ENCODE data around the gene NTMT2. TPM values are rescaled to one million over a fixed set of nuclear protein-coding genes. Genes with fewer than 3 reads are reported as not detected.

The NTMT2 gene
- total RNA-seq, 4 donors from 2014 or later: not detected

GRCh38 chr1:170114906-170115305 is 30.9 kb upstream of the NTMT2 start:
- Histone ChIP-seq H3K4me3 (no peak overlapping the region), H3K27me3 (no peaks in the 10 kb centered on the region), H3K27ac (no peak overlapping the region), H3K36me3 (no peaks in the 10 kb centered on the region), H3K9me3 (no peaks in the 10 kb centered on the region), H3K4me1 (no peaks in the 10 kb centered on the region)
- no peak for DNase-seq
- in situ Hi-C loops (cut with MboI; ENCODE audit: low sequenced_read_pairs in 4 of 4) (no loop called here), intact Hi-C loops (cut with DNase I; ENCODE audit: low total_unique reads) (no loop called here)
- TF ChIP-seq CTCF (IDR thresholded peaks at IDR 0.05 in 4 of 5, conservative IDR thresholded peaks at IDR 0.05 in 1 of 5) (no peak), POLR2A (IDR thresholded peaks at IDR 0.05) (no peak)
- ATAC-seq: no peak

- no peaks in the 10 kb centered on the region for H3K4me1 ChIP-seq
- DNase-seq (no peak), ATAC-seq (no peak)
- no peaks in the 10 kb centered on the region for H3K36me3 ChIP-seq
- no peaks in the 10 kb centered on the region for H3K9me3 ChIP-seq
- intact Hi-C loops (cut with DNase I; ENCODE audit: low total_unique reads) (no loop called here), in situ Hi-C loops (cut with MboI; ENCODE audit: low sequenced_read_pairs in 4 of 4) (no loop called here)
- no peak overlapping the region for H3K27ac ChIP-seq
- no peak overlapping the region for H3K4me3 ChIP-seq
- no peaks in the 10 kb centered on the region for H3K27me3 ChIP-seq
- TF ChIP-seq CTCF (IDR thresholded peaks at IDR 0.05 in 4 of 5, conservative IDR thresholded peaks at IDR 0.05 in 1 of 5) (no peak), POLR2A (IDR thresholded peaks at IDR 0.05) (no peak)
Observed at GRCh38 chr1:170122366-170122765, 23.4 kb upstream of the NTMT2 start.

- Histone ChIP-seq H3K9me3 (no peaks in the 10 kb centered on the region), H3K4me3 (no peak overlapping the region), H3K27me3 (no peaks in the 10 kb centered on the region), H3K36me3 (no peaks in the 10 kb centered on the region), H3K4me1 (no peaks in the 10 kb centered on the region), H3K27ac (no peak overlapping the region)
- intact Hi-C loops (cut with DNase I; ENCODE audit: low total_unique reads) (no loop called here), in situ Hi-C loops (cut with MboI; ENCODE audit: low sequenced_read_pairs in 4 of 4) (no loop called here)
- ATAC-seq (no peak), DNase-seq (no peak)
- TF ChIP-seq POLR2A (IDR thresholded peaks at IDR 0.05): no peak
- no peak for TF ChIP-seq CTCF (IDR thresholded peaks at IDR 0.05 in 4 of 5, conservative IDR thresholded peaks at IDR 0.05 in 1 of 5)
Observed at GRCh38 chr1:170125269-170125668, 20.5 kb upstream of the NTMT2 start.

- Histone ChIP-seq H3K4me1 (peaks cover 0 to 4% of the 10 kb centered on the region in 2 donors), H3K4me3 (no peak overlapping the region), H3K27me3 (no peaks in the 10 kb centered on the region), H3K27ac (no peak overlapping the region), H3K36me3 (no peaks in the 10 kb centered on the region), H3K9me3 (no peaks in the 10 kb centered on the region)
- no peak for ATAC-seq
- TF ChIP-seq CTCF (IDR thresholded peaks at IDR 0.05 in 4 of 5, conservative IDR thresholded peaks at IDR 0.05 in 1 of 5) (no peak), POLR2A (IDR thresholded peaks at IDR 0.05) (no peak)
- in situ Hi-C loops (cut with MboI; ENCODE audit: low sequenced_read_pairs in 4 of 4) (no loop called here), intact Hi-C loops (cut with DNase I; ENCODE audit: low total_unique reads) (no loop called here)
- DNase-seq: no peak
Observed at GRCh38 chr1:170126696-170127095, 19.1 kb upstream of the NTMT2 start.

GRCh38 chr1:170131450-170131849 is 14.3 kb upstream of the NTMT2 start:
- Histone ChIP-seq H3K4me1 (peaks cover 0 to 4% of the 10 kb centered on the region in 2 donors), H3K27ac (no peak overlapping the region), H3K27me3 (no peaks in the 10 kb centered on the region), H3K4me3 (no peak overlapping the region), H3K36me3 (no peaks in the 10 kb centered on the region), H3K9me3 (no peaks in the 10 kb centered on the region)
- in situ Hi-C loops (cut with MboI; ENCODE audit: low sequenced_read_pairs in 4 of 4): no loop called here
- intact Hi-C loops (cut with DNase I; ENCODE audit: low total_unique reads): no loop called here
- no peak for DNase-seq
- no peak for TF ChIP-seq POLR2A (IDR thresholded peaks at IDR 0.05)
- TF ChIP-seq CTCF (IDR thresholded peaks at IDR 0.05 in 4 of 5, conservative IDR thresholded peaks at IDR 0.05 in 1 of 5): no peak
- ATAC-seq: no peak
